Smooth muscle cell of the umbilical artery (primary cell): Measurements from ENCODE around the gene HAAO. TPM values are rescaled to one million over a fixed set of nuclear protein-coding genes. Genes with fewer than 3 reads are reported as not detected.

Experiments
- total RNA-seq: library from RNA; depleted of rRNA; stranded (reverse); fragments of >200 nt; gene quantifications from 2 replicates; pipeline ENCODE4 v1.2.3, GENCODE V29; 2014

Gene HAAO
- not detected in 2 replicates for total RNA-seq

GRCh38 chr2:42792583-42793333, at the start of gene HAAO:
TSS of gene HAAO (minus strand) at chr2:42792583. CDS start at chr2:42792536, 47 bp downstream.

GRCh38 chr2:42764096-42764495, 28.3 kb downstream of the HAAO start, which contains the start of gene OXER1:
TSS of gene OXER1 (minus strand) at chr2:42764135. CDS start at chr2:42764062, 73 bp downstream.

Other genes with a start within 250 kb of the HAAO start
- 27.3 and 30.4 TPM in 2 replicates for gene MTA3, start 224.0 kb downstream of the HAAO start, total RNA-seq
- not detected in 2 replicates for gene OXER1, start 28.4 kb downstream of the HAAO start, total RNA-seq